GM23248 (cell line): Measurements from ENCODE around the gene PPP2R5C.

Experiments used
- EZH2 ChIP-seq: fragments of 200-600 bp; sonication (generic); IDR thresholded peaks from 2 replicates; pipeline ENCODE4 v1.6.1; 2018; ENCODE audit warnings: antibody characterized with exemption, mild to moderate bottlenecking; ENCODE audit not compliant: insufficient read depth, poor library complexity, severe bottlenecking
- EZH2phosphoT487 ChIP-seq: fragments of 200-600 bp; sonication (generic); IDR thresholded peaks from 2 replicates; pipeline ENCODE4 v1.6.1; 2018; ENCODE audit warnings: antibody characterized with exemption, moderate library complexity, mild to moderate bottlenecking, low read depth; ENCODE audit not compliant: insufficient read depth

DNA sequence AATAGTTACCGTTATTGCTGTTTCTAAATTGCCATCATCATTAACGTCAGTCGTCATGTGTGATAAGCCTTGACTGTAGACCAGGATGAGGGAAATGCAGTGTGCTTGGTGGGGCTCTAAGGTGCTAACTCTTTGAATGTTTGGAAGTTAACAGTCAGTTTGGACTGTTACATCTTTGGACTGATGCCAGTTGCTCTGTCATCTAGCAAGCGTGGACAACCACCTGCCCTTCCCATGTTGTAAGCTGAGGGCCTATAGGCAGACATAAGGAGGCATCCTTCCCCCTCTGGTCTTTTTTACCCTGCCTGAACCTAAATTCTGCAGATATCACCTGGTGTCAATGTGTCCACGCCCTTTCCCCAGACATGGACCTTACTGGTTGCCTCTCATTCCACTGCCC, 94.4 kb downstream of the PPP2R5C start:
- TF ChIP-seq EZH2 (no peak), EZH2phosphoT487 (no peak)
